Liver (tissue), 9 donors: Measurements from ENCODE around the gene TMEM108. TPM values are rescaled to one million over a fixed set of nuclear protein-coding genes. Genes with fewer than 3 reads are reported as not detected.

ENCODE experiments used
- DNase-seq: peaks from one replicate; pipeline ENCODE4 v3.0.0-alpha.2; 2017; ENCODE audit warnings: low spot score
- H3K27ac ChIP-seq, 2 donors: one replicate each; pipeline ENCODE4 v1.7.0; 2013; ENCODE audit warnings: inconsistent platforms in 2 of 2, low read length in 2 of 2, control low read depth in 1 of 2, low read depth in 1 of 2, mild to moderate bottlenecking in 1 of 2
- H3K27me3 ChIP-seq, 4 donors: one replicate each; pipeline versions ENCODE4 v1.6.1 to v1.7.0; 2013; ENCODE audit warnings: low read length in 3 of 4, inconsistent platforms in 1 of 4, mild to moderate bottlenecking in 1 of 4, moderate library complexity in 1 of 4; ENCODE audit not compliant: control insufficient read depth in 4 of 4, insufficient read depth in 4 of 4
- H3K36me3 ChIP-seq, 4 donors: one replicate each; pipeline versions ENCODE4 v1.6.1 to v1.7.0; 2013; ENCODE audit warnings: low read length in 3 of 4, mild to moderate bottlenecking in 3 of 4, low read depth in 1 of 4, moderate library complexity in 1 of 4; ENCODE audit not compliant: control insufficient read depth in 4 of 4, insufficient read depth in 3 of 4
- H3K4me1 ChIP-seq, 4 donors: one replicate each; pipeline versions ENCODE4 v1.6.1 to v1.7.0; 2013; ENCODE audit warnings: low read length in 3 of 4, mild to moderate bottlenecking in 3 of 4, moderate library complexity in 1 of 4; ENCODE audit not compliant: control insufficient read depth in 4 of 4, insufficient read depth in 4 of 4
- H3K4me3 ChIP-seq, 3 donors: one replicate each; pipeline versions ENCODE4 v1.6.1 to v1.7.0; 2013; ENCODE audit warnings: low read length in 3 of 3, control low read depth in 1 of 3, low read depth in 1 of 3, mild to moderate bottlenecking in 1 of 3
- H3K9ac ChIP-seq, 2 donors: one replicate each; pipeline ENCODE4 v1.7.0; 2013; ENCODE audit warnings: low read length in 2 of 2, mild to moderate bottlenecking in 2 of 2, moderate library complexity in 2 of 2, control low read depth in 1 of 2, low read depth in 1 of 2
- H3K9me3 ChIP-seq, 4 donors: one replicate each; pipeline versions ENCODE4 v1.6.1 to v1.7.0; 2013; ENCODE audit warnings: low read length in 3 of 4; ENCODE audit not compliant: control insufficient read depth in 4 of 4
- EGR1 ChIP-seq, 2 donors: IDR thresholded peaks; 2 replicates each; pipeline ENCODE4 v1.6.1; 2016 to 2018; ENCODE audit warnings: antibody characterized with exemption in 2 of 2, low read depth in 2 of 2
- FOXA1 ChIP-seq: IDR thresholded peaks from 2 replicates; pipeline ENCODE4 v1.6.1; 2016; ENCODE audit warnings: antibody characterized with exemption
- FOXA2 ChIP-seq: IDR thresholded peaks from 2 replicates; pipeline ENCODE4 v1.6.1; 2016; ENCODE audit warnings: antibody characterized with exemption
- GABPA ChIP-seq, 2 donors: IDR thresholded peaks in 1 of 2; conservative IDR thresholded peaks in 1 of 2; 2 replicates each; pipeline ENCODE4 v1.6.1; 2016; ENCODE audit warnings: antibody characterized with exemption in 2 of 2, mild to moderate bottlenecking in 1 of 2, moderate library complexity in 1 of 2
- HNF4A ChIP-seq, 2 donors: conservative IDR thresholded peaks; 2 replicates each; pipeline ENCODE4 v1.6.1; 2016; ENCODE audit warnings: antibody characterized with exemption in 2 of 2, mild to moderate bottlenecking in 2 of 2
- HNF4G ChIP-seq: IDR thresholded peaks from 2 replicates; pipeline ENCODE4 v1.6.1; 2016; ENCODE audit warnings: antibody characterized with exemption
- JUND ChIP-seq, 2 donors: IDR thresholded peaks; 2 replicates each; pipeline ENCODE4 v1.6.1; 2016; ENCODE audit warnings: antibody characterized with exemption in 2 of 2
- NR2F2 ChIP-seq: IDR thresholded peaks from 2 replicates; pipeline ENCODE4 v1.6.1; 2016; ENCODE audit warnings: antibody characterized with exemption
- RAD21 ChIP-seq, 2 donors: IDR thresholded peaks; 2 replicates each; pipeline ENCODE4 v1.6.1; 2016; ENCODE audit warnings: antibody characterized with exemption in 2 of 2, mild to moderate bottlenecking in 2 of 2
- RXRA ChIP-seq, 2 donors: IDR thresholded peaks; 2 replicates each; pipeline ENCODE4 v1.6.1; 2017 to 2018; ENCODE audit warnings: antibody characterized with exemption in 2 of 2, mild to moderate bottlenecking in 1 of 2
- SP1 ChIP-seq: IDR thresholded peaks from 2 replicates; pipeline ENCODE4 v1.6.1; 2018; ENCODE audit warnings: antibody characterized with exemption, mild to moderate bottlenecking
- TAF1 ChIP-seq: conservative IDR thresholded peaks from 2 replicates; pipeline ENCODE4 v1.6.1; 2016; ENCODE audit warnings: antibody characterized with exemption, mild to moderate bottlenecking
- YY1 ChIP-seq: IDR thresholded peaks from 2 replicates; pipeline ENCODE4 v1.6.1; 2016; ENCODE audit warnings: antibody characterized with exemption, mild to moderate bottlenecking
- WGBS: extraction: QIAGEN DNeasy Blood & Tissue Kit; methylation state at CpG from one replicate; pipeline ENCODE4 v1.1.7; 2013; 5-methylcytosine and 5-hydroxymethylcytosine counted together
- polyA plus RNA-seq, 2 donors: library from polyadenylated mRNA; stranded (reverse) in 1 of 2; unstranded in 1 of 2; fragments of 200-250 nt in 1 of 2; fragments of >200 nt in 1 of 2; fragmentation: Nextera tagmentation in 1 of 2; extraction: Ambion mirVana in 1 of 2; gene quantifications; one replicate each; pipeline versions ENCODE4 v1.2.1 to v1.2.3, GENCODE V29; 2013 to 2015
- total RNA-seq, 2 donors: library from RNA; depleted of rRNA; stranded (reverse); fragments of >200 nt; gene quantifications; one replicate each; pipeline ENCODE4 v1.2.3, GENCODE V29; 2014
- TF ChIP-seq, protein P1 (sequence below): IDR thresholded peaks from 2 replicates; pipeline ENCODE4 v1.6.1; 2016; ENCODE audit warnings: antibody characterized with exemption
- TF ChIP-seq, protein P2 (sequence below): fragments of 150-350 bp; IDR thresholded peaks from 2 replicates; pipeline ENCODE4 v1.5.1; 2017; ENCODE audit warnings: improper control_type of control experiment, low read depth, low read length; ENCODE audit not compliant: missing input control
- TF ChIP-seq, protein P3 (sequence below): IDR thresholded peaks from 2 replicates; pipeline ENCODE4 v1.6.1; 2016; ENCODE audit warnings: antibody characterized with exemption
- TF ChIP-seq, protein P4 (sequence below): IDR thresholded peaks from 2 replicates; pipeline ENCODE4 v1.6.1; 2016; ENCODE audit warnings: antibody characterized with exemption
- TF ChIP-seq, protein P5 (sequence below): IDR thresholded peaks from 2 replicates; pipeline ENCODE4 v1.6.1; 2016; ENCODE audit warnings: antibody characterized with exemption, mild to moderate bottlenecking
- donor health status: healthy.
- donor health status: healthy.
- donor health status: healthy.
- donor health status: healthy.
- donor health status: healthy.

Gene TMEM108
- total and polyA plus RNA-seq, 4 donors = 0.05 to 0.10 TPM; not detected in 2

DNA sequence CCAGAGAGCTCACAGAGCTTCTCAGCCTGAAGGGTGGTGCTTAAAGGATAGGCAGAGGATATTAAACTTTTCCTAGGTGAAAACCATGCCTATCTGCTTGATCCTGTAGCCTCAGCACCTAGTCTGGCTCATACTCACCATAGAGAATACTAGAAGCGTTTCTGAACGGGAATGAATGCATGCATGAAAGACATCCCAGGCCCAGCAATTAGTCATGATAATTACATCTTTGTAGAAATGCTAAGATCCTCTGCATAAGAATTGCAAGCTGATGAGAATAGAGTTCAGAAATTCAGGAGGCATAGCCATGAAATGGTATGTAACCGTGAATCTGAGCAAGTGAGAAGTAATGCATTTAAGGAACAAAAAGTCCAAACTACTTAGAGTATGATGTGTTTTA, 5.9 kb upstream of the TMEM108 start:
- no peaks in the 10 kb centered on the region for H3K36me3 ChIP-seq
- no peaks in the 10 kb centered on the region for H3K4me1 ChIP-seq
- peaks cover 0 to 15% (median 4%) of the 10 kb centered on the region in 4 donors for H3K27me3 ChIP-seq
- no peak overlapping the region for H3K4me3 ChIP-seq
- DNase-seq = no peak
- WGBS = 89% methylated on average over 3 of the region's 3 CpGs
- H3K9me3 ChIP-seq = no peaks in the 10 kb centered on the region
- no peak overlapping the region for H3K27ac ChIP-seq
- H3K9ac ChIP-seq = no peak overlapping the region
- TF ChIP-seq, protein P1, sequence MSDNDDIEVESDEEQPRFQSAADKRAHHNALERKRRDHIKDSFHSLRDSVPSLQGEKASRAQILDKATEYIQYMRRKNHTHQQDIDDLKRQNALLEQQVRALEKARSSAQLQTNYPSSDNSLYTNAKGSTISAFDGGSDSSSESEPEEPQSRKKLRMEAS = no peak
- TF ChIP-seq JUND (IDR thresholded peaks at IDR 0.05) = no peak
- TF ChIP-seq NR2F2 = no peak
- TF ChIP-seq, protein P2, sequence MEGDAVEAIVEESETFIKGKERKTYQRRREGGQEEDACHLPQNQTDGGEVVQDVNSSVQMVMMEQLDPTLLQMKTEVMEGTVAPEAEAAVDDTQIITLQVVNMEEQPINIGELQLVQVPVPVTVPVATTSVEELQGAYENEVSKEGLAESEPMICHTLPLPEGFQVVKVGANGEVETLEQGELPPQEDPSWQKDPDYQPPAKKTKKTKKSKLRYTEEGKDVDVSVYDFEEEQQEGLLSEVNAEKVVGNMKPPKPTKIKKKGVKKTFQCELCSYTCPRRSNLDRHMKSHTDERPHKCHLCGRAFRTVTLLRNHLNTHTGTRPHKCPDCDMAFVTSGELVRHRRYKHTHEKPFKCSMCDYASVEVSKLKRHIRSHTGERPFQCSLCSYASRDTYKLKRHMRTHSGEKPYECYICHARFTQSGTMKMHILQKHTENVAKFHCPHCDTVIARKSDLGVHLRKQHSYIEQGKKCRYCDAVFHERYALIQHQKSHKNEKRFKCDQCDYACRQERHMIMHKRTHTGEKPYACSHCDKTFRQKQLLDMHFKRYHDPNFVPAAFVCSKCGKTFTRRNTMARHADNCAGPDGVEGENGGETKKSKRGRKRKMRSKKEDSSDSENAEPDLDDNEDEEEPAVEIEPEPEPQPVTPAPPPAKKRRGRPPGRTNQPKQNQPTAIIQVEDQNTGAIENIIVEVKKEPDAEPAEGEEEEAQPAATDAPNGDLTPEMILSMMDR = no peak
- no peak for TF ChIP-seq FOXA2
- TF ChIP-seq GABPA (IDR thresholded peaks at IDR 0.05 in 1 of 2, conservative IDR thresholded peaks at IDR 0.05 in 1 of 2) = no peak
- TF ChIP-seq, protein P3, sequence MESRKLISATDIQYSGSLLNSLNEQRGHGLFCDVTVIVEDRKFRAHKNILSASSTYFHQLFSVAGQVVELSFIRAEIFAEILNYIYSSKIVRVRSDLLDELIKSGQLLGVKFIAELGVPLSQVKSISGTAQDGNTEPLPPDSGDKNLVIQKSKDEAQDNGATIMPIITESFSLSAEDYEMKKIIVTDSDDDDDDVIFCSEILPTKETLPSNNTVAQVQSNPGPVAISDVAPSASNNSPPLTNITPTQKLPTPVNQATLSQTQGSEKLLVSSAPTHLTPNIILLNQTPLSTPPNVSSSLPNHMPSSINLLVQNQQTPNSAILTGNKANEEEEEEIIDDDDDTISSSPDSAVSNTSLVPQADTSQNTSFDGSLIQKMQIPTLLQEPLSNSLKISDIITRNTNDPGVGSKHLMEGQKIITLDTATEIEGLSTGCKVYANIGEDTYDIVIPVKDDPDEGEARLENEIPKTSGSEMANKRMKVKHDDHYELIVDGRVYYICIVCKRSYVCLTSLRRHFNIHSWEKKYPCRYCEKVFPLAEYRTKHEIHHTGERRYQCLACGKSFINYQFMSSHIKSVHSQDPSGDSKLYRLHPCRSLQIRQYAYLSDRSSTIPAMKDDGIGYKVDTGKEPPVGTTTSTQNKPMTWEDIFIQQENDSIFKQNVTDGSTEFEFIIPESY = no peak
- no peak for TF ChIP-seq HNF4A (conservative IDR thresholded peaks at IDR 0.05)
- no peak for TF ChIP-seq RAD21 (IDR thresholded peaks at IDR 0.05)
- TF ChIP-seq TAF1 = no peak
- TF ChIP-seq HNF4G = no peak
- no peak for TF ChIP-seq EGR1 (IDR thresholded peaks at IDR 0.05; ENCODE audit: low read depth in 2 of 2)
- TF ChIP-seq, protein P4, sequence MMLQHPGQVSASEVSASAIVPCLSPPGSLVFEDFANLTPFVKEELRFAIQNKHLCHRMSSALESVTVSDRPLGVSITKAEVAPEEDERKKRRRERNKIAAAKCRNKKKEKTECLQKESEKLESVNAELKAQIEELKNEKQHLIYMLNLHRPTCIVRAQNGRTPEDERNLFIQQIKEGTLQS = no peak
- no peak for TF ChIP-seq SP1
- TF ChIP-seq YY1 = no peak
- no peak for TF ChIP-seq FOXA1
- TF ChIP-seq, protein P5, sequence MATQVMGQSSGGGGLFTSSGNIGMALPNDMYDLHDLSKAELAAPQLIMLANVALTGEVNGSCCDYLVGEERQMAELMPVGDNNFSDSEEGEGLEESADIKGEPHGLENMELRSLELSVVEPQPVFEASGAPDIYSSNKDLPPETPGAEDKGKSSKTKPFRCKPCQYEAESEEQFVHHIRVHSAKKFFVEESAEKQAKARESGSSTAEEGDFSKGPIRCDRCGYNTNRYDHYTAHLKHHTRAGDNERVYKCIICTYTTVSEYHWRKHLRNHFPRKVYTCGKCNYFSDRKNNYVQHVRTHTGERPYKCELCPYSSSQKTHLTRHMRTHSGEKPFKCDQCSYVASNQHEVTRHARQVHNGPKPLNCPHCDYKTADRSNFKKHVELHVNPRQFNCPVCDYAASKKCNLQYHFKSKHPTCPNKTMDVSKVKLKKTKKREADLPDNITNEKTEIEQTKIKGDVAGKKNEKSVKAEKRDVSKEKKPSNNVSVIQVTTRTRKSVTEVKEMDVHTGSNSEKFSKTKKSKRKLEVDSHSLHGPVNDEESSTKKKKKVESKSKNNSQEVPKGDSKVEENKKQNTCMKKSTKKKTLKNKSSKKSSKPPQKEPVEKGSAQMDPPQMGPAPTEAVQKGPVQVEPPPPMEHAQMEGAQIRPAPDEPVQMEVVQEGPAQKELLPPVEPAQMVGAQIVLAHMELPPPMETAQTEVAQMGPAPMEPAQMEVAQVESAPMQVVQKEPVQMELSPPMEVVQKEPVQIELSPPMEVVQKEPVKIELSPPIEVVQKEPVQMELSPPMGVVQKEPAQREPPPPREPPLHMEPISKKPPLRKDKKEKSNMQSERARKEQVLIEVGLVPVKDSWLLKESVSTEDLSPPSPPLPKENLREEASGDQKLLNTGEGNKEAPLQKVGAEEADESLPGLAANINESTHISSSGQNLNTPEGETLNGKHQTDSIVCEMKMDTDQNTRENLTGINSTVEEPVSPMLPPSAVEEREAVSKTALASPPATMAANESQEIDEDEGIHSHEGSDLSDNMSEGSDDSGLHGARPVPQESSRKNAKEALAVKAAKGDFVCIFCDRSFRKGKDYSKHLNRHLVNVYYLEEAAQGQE = no peak

DNA sequence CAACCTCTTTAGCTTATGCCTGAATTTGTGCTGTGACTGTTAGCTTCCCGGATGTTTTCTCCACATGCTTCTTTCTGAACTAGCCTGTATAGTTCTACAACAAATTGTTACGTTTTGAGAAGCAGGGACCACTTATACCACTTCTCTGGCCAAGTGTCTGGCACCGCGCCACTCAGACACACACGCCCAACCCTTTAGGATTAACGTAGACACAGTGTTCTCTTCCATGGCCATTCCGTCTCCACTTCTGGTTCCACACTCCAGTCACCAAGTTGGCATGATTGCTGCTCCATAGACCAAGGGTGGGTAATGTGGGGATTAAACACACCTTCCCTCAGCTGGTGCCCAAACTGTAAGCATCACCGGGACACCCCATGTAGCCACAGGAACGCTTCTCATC, 755 bp upstream of the TMEM108 start:
- H3K36me3 ChIP-seq = no peaks in the 10 kb centered on the region
- H3K4me3 ChIP-seq = no peak overlapping the region
- H3K9ac ChIP-seq = no peak overlapping the region
- TF ChIP-seq YY1 (no peak), JUND (IDR thresholded peaks at IDR 0.05) (no peak), FOXA2 (no peak), TAF1 (no peak), EGR1 (IDR thresholded peaks at IDR 0.05; ENCODE audit: low read depth in 2 of 2) (no peak), RXRA (IDR thresholded peaks at IDR 0.05) (no peak), HNF4A (conservative IDR thresholded peaks at IDR 0.05) (no peak), GABPA (IDR thresholded peaks at IDR 0.05 in 1 of 2, conservative IDR thresholded peaks at IDR 0.05 in 1 of 2) (no peak), NR2F2 (no peak)
- TF ChIP-seq, protein P1 = no peak
- TF ChIP-seq, protein P4 = no peak
- TF ChIP-seq, protein P2 = no peak
- no peak for DNase-seq
- peaks cover 5 to 16% (median 8%) of the 10 kb centered on the region in 4 donors for H3K4me1 ChIP-seq
- 86% methylated on average over 9 of the region's 9 CpGs for WGBS
- H3K9me3 ChIP-seq = no peaks in the 10 kb centered on the region
- H3K27me3 ChIP-seq = peaks cover 0 to 18% (median 7%) of the 10 kb centered on the region in 4 donors
- no peak overlapping the region for H3K27ac ChIP-seq
